WTC11 (cell line): Measurements from ENCODE around the gene PPP1R37.

Experiments used
- CBFB ChIP-seq: sonication (generic); formaldehyde crosslinking; IDR thresholded peaks from 2 replicates; pipeline ENCODE4 v1.8.1; 2022; ENCODE audit warnings: mild to moderate bottlenecking, low read depth, missing genetic modification reagents
- CREB1 ChIP-seq: sonication (generic); formaldehyde crosslinking; IDR thresholded peaks from 2 replicates; pipeline ENCODE4 v1.8.0; 2023; ENCODE audit warnings: mild to moderate bottlenecking, missing genetic modification reagents
- ETV6 ChIP-seq: sonication (generic); formaldehyde crosslinking; IDR thresholded peaks from 2 replicates; pipeline ENCODE4 v1.8.1; 2022; ENCODE audit warnings: mild to moderate bottlenecking, missing genetic modification reagents
- NFE2L1 ChIP-seq: sonication (generic); formaldehyde crosslinking; IDR thresholded peaks from 2 replicates; pipeline ENCODE4 v1.8.1; 2023; ENCODE audit warnings: missing genetic modification reagents
- SMAD3 ChIP-seq: sonication (generic); formaldehyde crosslinking; IDR thresholded peaks from 2 replicates; pipeline ENCODE4 v1.8.0; 2022; ENCODE audit warnings: missing genetic modification reagents, mild to moderate bottlenecking, borderline replicate concordance
- SMAD4 ChIP-seq: sonication (generic); formaldehyde crosslinking; IDR thresholded peaks from 2 replicates; pipeline ENCODE4 v1.8.0; 2022; ENCODE audit warnings: mild to moderate bottlenecking, missing genetic modification reagents
- TEAD4 ChIP-seq: sonication (generic); formaldehyde crosslinking; IDR thresholded peaks from 2 replicates; pipeline ENCODE4 v1.8.0; 2022; ENCODE audit warnings: mild to moderate bottlenecking, missing genetic modification reagents
- TP53 ChIP-seq: sonication (generic); formaldehyde crosslinking; IDR thresholded peaks from 2 replicates; pipeline ENCODE4 v1.8.1; 2023; ENCODE audit warnings: mild to moderate bottlenecking, missing genetic modification reagents
- TF ChIP-seq, protein P1 (sequence below): fragments of 250-450 bp; sonication (Bioruptor Pico); IDR thresholded peaks from 2 replicates; pipeline ENCODE4 v2.1.2; 2022; ENCODE audit warnings: mild to moderate bottlenecking, moderate library complexity
- TF ChIP-seq, protein P2 (sequence below): sonication (generic); formaldehyde crosslinking; IDR thresholded peaks from 2 replicates; pipeline ENCODE4 v1.8.1; 2023; ENCODE audit warnings: mild to moderate bottlenecking, missing genetic modification reagents, moderate library complexity
- TF ChIP-seq, protein P3 (sequence below): fragments of 200-600 bp; IDR thresholded peaks from 2 replicates; pipeline ENCODE4 v1.8.0; 2022; ENCODE audit warnings: antibody characterized with exemption
- TF ChIP-seq, protein P4 (sequence below): sonication (generic); formaldehyde crosslinking; IDR thresholded peaks from 2 replicates; pipeline ENCODE4 v1.8.0; 2022; ENCODE audit warnings: mild to moderate bottlenecking, missing genetic modification reagents

DNA sequence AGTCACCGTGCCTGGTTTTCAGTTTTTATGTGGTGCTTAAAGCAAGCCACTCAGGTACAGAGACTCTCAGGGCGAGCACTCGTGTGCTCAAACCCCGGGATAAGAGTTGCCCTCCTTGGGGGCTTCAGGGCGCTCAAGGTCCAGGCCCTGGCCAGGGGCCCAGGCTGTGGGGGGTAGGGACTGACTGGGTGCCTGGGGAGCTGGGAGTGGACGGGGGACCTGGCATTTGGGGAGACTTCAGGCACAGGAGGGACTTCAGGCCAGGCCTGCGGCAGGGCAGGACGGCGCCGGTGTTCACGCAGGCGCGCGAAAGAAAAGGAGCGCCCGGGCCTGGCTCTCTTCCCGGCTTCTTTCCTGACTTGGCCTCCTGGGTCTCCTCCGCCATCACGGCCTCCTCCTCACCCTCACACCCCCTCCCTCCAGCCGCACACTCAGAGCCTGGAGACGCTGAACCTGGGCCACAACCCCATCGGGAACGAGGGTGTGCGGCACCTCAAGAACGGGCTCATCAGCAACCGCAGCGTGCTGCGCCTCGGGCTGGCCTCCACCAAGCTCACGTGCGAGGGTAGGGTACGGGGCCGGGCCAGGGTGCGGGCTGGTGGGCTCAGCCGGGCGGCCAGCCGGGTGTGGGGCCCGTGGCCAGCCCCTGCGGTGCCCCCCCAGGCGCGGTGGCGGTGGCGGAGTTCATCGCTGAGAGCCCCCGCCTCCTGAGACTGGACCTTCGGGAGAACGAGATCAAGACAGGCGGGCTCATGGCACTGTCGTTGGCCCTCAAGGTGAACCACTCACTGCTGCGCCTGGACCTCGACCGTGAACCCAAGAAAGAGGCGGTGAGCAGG, 51.7 kb downstream of the PPP1R37 start:
- TF ChIP-seq, protein P1, sequence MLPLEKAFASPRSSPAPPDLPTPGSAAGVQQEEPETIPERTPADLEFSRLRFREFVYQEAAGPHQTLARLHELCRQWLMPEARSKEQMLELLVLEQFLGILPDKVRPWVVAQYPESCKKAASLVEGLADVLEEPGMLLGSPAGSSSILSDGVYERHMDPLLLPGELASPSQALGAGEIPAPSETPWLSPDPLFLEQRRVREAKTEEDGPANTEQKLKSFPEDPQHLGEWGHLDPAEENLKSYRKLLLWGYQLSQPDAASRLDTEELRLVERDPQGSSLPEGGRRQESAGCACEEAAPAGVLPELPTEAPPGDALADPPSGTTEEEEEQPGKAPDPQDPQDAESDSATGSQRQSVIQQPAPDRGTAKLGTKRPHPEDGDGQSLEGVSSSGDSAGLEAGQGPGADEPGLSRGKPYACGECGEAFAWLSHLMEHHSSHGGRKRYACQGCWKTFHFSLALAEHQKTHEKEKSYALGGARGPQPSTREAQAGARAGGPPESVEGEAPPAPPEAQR (CRISPR knock-in tag), result no peak
- TF ChIP-seq, protein P2, sequence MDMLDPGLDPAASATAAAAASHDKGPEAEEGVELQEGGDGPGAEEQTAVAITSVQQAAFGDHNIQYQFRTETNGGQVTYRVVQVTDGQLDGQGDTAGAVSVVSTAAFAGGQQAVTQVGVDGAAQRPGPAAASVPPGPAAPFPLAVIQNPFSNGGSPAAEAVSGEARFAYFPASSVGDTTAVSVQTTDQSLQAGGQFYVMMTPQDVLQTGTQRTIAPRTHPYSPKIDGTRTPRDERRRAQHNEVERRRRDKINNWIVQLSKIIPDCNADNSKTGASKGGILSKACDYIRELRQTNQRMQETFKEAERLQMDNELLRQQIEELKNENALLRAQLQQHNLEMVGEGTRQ (CRISPR knock-in tag), result no peak
- no peak for TF ChIP-seq CREB1 (CRISPR knock-in tag)
- TF ChIP-seq, protein P3, sequence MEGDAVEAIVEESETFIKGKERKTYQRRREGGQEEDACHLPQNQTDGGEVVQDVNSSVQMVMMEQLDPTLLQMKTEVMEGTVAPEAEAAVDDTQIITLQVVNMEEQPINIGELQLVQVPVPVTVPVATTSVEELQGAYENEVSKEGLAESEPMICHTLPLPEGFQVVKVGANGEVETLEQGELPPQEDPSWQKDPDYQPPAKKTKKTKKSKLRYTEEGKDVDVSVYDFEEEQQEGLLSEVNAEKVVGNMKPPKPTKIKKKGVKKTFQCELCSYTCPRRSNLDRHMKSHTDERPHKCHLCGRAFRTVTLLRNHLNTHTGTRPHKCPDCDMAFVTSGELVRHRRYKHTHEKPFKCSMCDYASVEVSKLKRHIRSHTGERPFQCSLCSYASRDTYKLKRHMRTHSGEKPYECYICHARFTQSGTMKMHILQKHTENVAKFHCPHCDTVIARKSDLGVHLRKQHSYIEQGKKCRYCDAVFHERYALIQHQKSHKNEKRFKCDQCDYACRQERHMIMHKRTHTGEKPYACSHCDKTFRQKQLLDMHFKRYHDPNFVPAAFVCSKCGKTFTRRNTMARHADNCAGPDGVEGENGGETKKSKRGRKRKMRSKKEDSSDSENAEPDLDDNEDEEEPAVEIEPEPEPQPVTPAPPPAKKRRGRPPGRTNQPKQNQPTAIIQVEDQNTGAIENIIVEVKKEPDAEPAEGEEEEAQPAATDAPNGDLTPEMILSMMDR, result no peak
- TF ChIP-seq SMAD4 (CRISPR knock-in tag), result no peak
- no peak for TF ChIP-seq TP53 (CRISPR knock-in tag)
- no peak for TF ChIP-seq CBFB (CRISPR knock-in tag)
- TF ChIP-seq NFE2L1 (CRISPR knock-in tag), result no peak
- no peak for TF ChIP-seq TEAD4 (CRISPR knock-in tag)
- no peak for TF ChIP-seq SMAD3 (CRISPR knock-in tag)
- TF ChIP-seq, protein P4, sequence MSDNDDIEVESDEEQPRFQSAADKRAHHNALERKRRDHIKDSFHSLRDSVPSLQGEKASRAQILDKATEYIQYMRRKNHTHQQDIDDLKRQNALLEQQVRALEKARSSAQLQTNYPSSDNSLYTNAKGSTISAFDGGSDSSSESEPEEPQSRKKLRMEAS (CRISPR knock-in tag), result no peak
- no peak for TF ChIP-seq ETV6
